Activated naive CD8-positive, alpha-beta T cell treated with anti-CD3 and anti-CD28 coated beads, Interleukin-2, amount 50 U/mL, for 24 hours (primary cell): ENCODE results near the gene WHAMM.
A peak's percentile ranks its signal among the peaks of the same experiment; 100 is the strongest.
"Not testable (repeated sequence)": the region's sequence is repeated elsewhere in the genome, so short reads cannot be mapped to it uniquely, and the experiment has no call there.

Experiments used
- ATAC-seq: fragments of 150-1000 bp; cut with Tn5 transposase; one replicate; pipeline ENCODE4 v1.10.0; 2021
- DNase-seq: peaks from one replicate; pipeline ENCODE4 v3.0.0; 2021
- H3K27ac Mint-ChIP-seq: one replicate; pipeline ENCODE4 v1.8.0; 2021; ENCODE audit warnings: mild to moderate bottlenecking, mixed read lengths
- H3K27me3 Mint-ChIP-seq: one replicate; pipeline ENCODE4 v1.8.0; 2021; ENCODE audit warnings: mixed read lengths
- H3K36me3 Mint-ChIP-seq: one replicate; pipeline ENCODE4 v1.8.0; 2021; ENCODE audit warnings: low read depth, mixed read lengths
- H3K4me1 Mint-ChIP-seq: one replicate; pipeline ENCODE4 v1.8.0; 2021; ENCODE audit warnings: mixed read lengths
- H3K4me3 Mint-ChIP-seq: one replicate; pipeline ENCODE4 v1.8.0; 2021; ENCODE audit warnings: mild to moderate bottlenecking, moderate library complexity, mixed read lengths
- H3K9me3 Mint-ChIP-seq: one replicate; pipeline ENCODE4 v1.8.0; 2021; ENCODE audit warnings: mixed read lengths

The WHAMM gene

DNA sequence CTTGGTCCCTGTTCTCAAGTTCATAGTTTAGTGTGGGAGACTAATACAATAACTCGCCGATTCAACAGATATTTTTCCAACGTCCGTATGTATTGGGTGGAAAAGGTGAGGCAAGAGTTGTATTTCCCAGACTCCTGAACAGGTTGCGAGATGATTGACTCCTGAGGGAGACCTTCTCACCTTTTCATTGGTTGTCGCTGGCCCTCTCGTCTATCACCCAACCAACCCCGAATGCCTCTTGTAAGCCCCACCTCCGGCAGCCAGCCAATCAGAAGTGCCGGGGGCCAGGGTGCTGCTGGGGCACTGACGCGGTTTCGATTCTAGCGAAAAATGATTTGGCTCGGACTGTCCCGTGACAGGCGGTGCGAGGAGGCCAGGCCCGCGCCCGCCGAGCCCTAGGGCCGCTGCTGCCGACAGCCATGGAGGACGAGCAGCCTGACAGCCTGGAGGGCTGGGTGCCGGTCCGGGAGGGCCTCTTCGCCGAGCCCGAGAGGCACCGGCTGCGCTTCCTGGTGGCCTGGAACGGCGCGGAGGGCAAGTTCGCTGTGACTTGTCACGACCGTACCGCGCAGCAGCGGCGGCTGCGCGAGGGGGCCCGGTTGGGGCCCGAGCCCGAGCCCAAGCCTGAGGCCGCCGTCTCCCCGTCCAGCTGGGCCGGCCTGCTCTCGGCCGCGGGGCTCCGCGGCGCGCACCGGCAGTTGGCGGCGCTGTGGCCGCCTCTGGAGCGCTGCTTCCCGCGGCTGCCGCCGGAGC, at the start of gene WHAMM:
WHAMM (plus strand) TSS at position 321 of the 753 bp plus-strand sequence; CDS start at position 420, 99 bp downstream.
- H3K4me1 Mint-ChIP-seq = peaks cover 56% of the 10 kb centered on the region
- peaks cover 28% of the 10 kb centered on the region for H3K36me3 Mint-ChIP-seq
- DNase-seq (peak; percentile 95), ATAC-seq (peak; percentile 96)
- H3K9me3 Mint-ChIP-seq = no peaks in the 10 kb centered on the region
- H3K4me3 Mint-ChIP-seq = peak within 1 kb of the TSS; percentile 95
- peak within 1 kb of the TSS; percentile 98 for H3K27ac Mint-ChIP-seq
- no peaks in the 10 kb centered on the region for H3K27me3 Mint-ChIP-seq

GRCh38 chr15:82763361-82764116, 45.9 kb upstream of the WHAMM start:
- no peaks in the 10 kb centered on the region for H3K9me3 Mint-ChIP-seq
- no peaks in the 10 kb centered on the region for H3K27me3 Mint-ChIP-seq
- DNase-seq = no peak
- no peak overlapping the region for H3K27ac Mint-ChIP-seq
- H3K4me3 Mint-ChIP-seq = no peak overlapping the region
- ATAC-seq = peak; percentile 52
- no peaks in the 10 kb centered on the region for H3K4me1 Mint-ChIP-seq
- H3K36me3 Mint-ChIP-seq = peaks cover 25% of the 10 kb centered on the region

GRCh38 chr15:82764117-82764490, 45.3 kb upstream of the WHAMM start:
- Mint-ChIP-seq H3K27me3 (no peaks in the 10 kb centered on the region), H3K9me3 (no peaks in the 10 kb centered on the region), H3K27ac (no peak overlapping the region), H3K4me3 (no peak overlapping the region), H3K36me3 (peaks cover 25% of the 10 kb centered on the region), H3K4me1 (no peaks in the 10 kb centered on the region)
- ATAC-seq (no peak), DNase-seq (no peak)

DNA sequence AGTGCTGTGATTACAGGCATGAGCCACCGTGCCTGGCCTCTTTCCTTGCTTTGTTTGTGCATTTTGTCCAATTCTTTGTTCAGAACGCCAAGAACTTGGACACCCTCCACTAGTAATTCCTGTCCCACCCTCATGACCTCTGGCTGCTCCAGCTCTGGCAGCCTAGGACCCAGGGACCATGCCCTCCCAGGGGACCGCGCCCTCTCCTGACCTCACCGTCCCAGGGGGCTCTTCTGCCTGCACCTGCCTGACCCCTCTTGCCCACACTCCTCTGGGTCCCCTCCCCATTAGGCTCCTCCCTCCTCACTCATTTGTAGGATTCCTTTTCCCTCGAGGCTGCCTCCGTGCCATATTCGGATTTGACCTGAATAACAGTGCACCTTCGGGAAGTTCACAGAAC, 44.7 kb upstream of the WHAMM start:
- Mint-ChIP-seq H3K27me3 (no peaks in the 10 kb centered on the region), H3K27ac (no peak overlapping the region), H3K9me3 (no peaks in the 10 kb centered on the region), H3K4me1 (no peaks in the 10 kb centered on the region), H3K4me3 (no peak overlapping the region), H3K36me3 (peaks cover 23% of the 10 kb centered on the region)
- no peak for ATAC-seq
- no peak for DNase-seq

GRCh38 chr15:82766201-82766600, 43.2 kb upstream of the WHAMM start:
- not testable (repeated sequence) for H3K4me1 Mint-ChIP-seq, H3K27ac Mint-ChIP-seq, ATAC-seq

GRCh38 chr15:82767163-82767829, 42.1 kb upstream of the WHAMM start:
- DNase-seq (no peak), ATAC-seq (no peak)
- Mint-ChIP-seq H3K27me3 (no peaks in the 10 kb centered on the region), H3K4me3 (no peak overlapping the region), H3K9me3 (no peaks in the 10 kb centered on the region), H3K36me3 (peaks cover 15% of the 10 kb centered on the region), H3K4me1 (no peaks in the 10 kb centered on the region), H3K27ac (no peak overlapping the region)

More at GRCh38 chr15:82766201-82766600, 43.2 kb upstream of the WHAMM start:
- DNase-seq, H3K27me3 Mint-ChIP-seq, H3K9me3 Mint-ChIP-seq, H3K4me3 Mint-ChIP-seq: not testable (repeated sequence)
- H3K36me3 Mint-ChIP-seq = peaks cover 15% of the 10 kb centered on the region

DNA sequence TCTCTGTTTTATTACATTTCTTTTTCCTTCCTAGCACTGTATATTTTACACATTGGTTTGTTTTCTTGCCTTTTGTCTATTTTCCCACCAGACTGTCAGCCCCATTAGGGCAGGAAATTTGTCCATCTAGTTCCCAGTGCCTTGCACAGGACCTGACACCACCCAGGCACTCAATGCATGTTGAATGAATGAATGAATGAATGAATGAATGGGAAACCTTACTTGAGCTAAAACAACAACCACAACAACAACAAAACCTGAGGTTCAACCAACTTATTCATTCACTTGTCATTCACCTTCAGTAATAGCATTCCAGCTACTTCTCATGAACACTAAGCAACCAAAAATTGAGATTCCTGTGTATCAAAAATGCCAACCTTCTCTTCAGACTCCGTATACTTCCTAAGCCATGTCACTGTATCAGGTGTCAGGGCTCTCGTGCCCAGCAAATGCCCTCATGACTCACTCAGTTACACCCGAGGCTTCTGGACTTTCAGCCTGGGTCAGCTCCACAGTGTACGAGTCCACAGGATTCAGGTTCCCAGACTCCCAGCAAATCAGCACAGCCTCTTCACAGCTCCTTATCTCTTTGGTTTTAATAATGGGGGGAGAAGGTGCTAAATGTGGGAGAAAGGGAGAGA, 40.9 kb upstream of the WHAMM start:
- H3K36me3 Mint-ChIP-seq = peaks cover 15% of the 10 kb centered on the region
- no peaks in the 10 kb centered on the region for H3K9me3 Mint-ChIP-seq
- H3K4me1 Mint-ChIP-seq = no peaks in the 10 kb centered on the region
- H3K27me3 Mint-ChIP-seq = no peaks in the 10 kb centered on the region
- no peak overlapping the region for H3K4me3 Mint-ChIP-seq
- no peak for ATAC-seq
- H3K27ac Mint-ChIP-seq = no peak overlapping the region
- no peak for DNase-seq

DNA sequence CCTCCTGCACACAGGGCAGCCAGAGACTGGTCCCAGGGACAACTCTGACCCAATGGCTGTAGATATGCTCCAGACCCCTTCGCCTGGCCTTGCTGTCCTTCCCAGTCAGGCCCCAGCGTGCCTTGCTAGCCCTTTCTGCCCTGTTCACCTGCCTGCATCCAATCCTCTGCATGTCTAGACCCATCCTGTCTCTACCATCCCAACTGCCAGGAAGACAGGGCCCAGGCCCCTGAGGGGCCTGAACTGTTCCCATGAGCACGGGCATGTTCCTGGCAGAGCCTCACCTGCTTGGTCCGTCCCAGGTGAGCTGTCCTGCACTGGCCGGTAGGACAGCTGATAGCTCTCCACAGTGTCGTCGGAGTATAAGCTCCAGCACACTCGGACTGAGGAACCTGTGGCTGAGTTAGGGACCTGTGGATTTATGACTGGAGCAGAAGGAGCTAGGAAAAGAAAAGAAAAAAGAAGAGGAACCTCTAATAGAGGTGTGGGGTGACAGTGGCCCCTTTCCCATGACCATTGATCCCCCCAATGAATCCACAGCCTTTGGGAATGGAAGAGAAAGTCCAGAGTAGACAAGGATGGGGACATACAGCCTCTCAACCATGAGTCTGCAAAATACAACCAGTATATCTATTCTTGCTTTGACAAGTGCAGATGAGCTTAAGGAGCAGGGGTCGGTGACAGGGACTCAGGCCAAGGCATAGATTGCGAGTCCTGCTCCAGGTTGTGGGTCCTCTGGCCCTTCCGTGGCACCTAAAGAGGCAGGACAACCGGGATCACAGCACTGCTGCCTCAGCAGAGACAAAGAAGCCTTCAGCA, 37.4 kb upstream of the WHAMM start:
- H3K4me3 Mint-ChIP-seq = no peak overlapping the region
- peaks cover 10% of the 10 kb centered on the region for H3K36me3 Mint-ChIP-seq
- H3K27ac Mint-ChIP-seq = no peak overlapping the region
- ATAC-seq (no peak), DNase-seq (no peak)
- no peaks in the 10 kb centered on the region for H3K9me3 Mint-ChIP-seq
- H3K4me1 Mint-ChIP-seq = no peaks in the 10 kb centered on the region
- peaks cover 3% of the 10 kb centered on the region for H3K27me3 Mint-ChIP-seq

DNA sequence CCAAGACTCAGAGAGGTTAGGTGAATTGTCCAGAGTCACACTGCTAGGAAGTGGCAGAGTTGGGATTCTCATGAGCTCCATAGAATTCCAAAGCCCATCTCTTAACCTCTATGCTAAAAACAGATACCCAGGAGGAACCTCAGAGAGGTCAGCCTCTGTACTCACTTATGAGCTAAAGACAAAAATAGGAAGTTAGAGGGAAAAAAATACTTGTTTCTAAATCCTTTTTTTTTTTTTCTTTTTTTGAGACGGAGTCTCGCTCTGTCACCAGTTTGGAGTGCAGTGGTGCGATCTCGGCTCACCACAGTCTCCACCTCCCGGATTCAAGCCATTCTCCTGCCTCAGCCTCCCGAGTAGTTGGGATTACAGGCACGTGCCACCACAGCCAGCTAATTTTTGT, 34.9 kb upstream of the WHAMM start:
- ATAC-seq = no peak
- Mint-ChIP-seq H3K36me3 (no peaks in the 10 kb centered on the region), H3K4me1 (no peaks in the 10 kb centered on the region), H3K27ac (no peak overlapping the region), H3K4me3 (no peak overlapping the region), H3K9me3 (no peaks in the 10 kb centered on the region), H3K27me3 (peaks cover 3% of the 10 kb centered on the region)
- no peak for DNase-seq

DNA sequence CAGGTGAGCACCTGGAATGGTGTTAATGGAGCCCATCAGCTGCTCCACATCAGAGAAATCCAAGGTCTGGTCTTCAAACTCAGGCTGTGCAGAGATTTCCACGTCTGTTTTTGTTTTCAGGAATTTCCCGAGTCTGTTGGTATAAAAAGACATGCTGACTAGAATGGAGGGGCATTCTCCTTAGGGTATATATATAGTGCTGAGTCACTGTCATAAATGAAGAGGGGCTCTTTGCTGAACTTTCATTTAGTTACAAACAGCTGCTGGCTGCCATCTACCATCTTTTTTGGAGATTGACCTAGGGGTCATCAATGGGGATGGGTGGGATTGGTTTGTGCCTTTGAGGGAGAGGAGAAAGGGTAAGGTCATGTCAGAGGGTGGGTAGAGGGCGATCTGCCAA, 30.7 kb upstream of the WHAMM start:
- no peak for DNase-seq
- Mint-ChIP-seq H3K4me1 (no peaks in the 10 kb centered on the region), H3K4me3 (no peak overlapping the region), H3K27ac (no peak overlapping the region), H3K9me3 (no peaks in the 10 kb centered on the region), H3K27me3 (peaks cover 3% of the 10 kb centered on the region), H3K36me3 (no peaks in the 10 kb centered on the region)
- ATAC-seq = no peak

DNA sequence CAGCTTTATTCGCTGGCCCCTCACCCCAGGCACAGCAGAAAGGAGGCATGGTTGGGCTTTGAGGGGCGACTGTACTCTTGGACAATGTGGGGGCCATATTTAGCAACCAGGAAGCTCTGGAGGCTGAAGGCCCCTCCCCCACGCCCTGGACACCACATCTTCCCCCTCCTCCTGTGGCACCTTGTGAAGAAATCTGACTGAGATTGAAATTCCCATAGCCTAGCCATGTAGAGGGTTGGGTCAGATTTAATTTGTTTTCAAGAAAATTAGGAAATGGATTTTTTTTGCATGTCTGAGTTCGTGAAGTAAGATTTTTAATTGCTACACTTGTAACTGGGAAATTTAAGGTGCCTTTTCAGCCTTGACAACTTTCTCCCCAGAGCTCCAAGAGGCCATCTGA, 28.1 kb upstream of the WHAMM start:
- no peak overlapping the region for H3K4me3 Mint-ChIP-seq
- ATAC-seq = no peak
- no peak overlapping the region for H3K27ac Mint-ChIP-seq
- no peaks in the 10 kb centered on the region for H3K9me3 Mint-ChIP-seq
- H3K36me3 Mint-ChIP-seq = no peaks in the 10 kb centered on the region
- H3K27me3 Mint-ChIP-seq = no peaks in the 10 kb centered on the region
- DNase-seq = no peak
- H3K4me1 Mint-ChIP-seq = no peaks in the 10 kb centered on the region

- no peak for ATAC-seq
- Mint-ChIP-seq H3K27me3 (no peaks in the 10 kb centered on the region), H3K27ac (no peak overlapping the region), H3K9me3 (no peaks in the 10 kb centered on the region), H3K36me3 (no peaks in the 10 kb centered on the region), H3K4me1 (no peaks in the 10 kb centered on the region), H3K4me3 (no peak overlapping the region)
- DNase-seq = no peak
Observed at GRCh38 chr15:82788496-82788895, 20.9 kb upstream of the WHAMM start.

DNA sequence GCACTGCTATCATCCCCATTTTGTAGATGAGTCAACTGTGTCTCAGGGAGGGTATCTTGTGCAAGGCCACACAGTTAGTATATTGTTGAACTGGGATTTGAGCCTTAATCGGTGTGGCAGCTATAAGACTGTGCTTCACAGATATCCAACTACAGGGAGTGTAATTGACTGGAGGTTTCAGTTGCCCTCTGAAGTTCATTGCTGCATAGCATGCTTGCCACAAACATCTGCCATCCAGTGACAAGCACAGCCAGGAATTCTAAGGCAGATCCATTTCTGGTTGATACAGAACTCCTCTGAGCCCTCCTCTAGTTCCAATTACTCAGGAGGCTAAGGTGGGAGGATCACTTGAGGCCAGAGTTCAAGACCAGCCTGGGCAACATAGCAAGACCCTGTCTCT, 19.9 kb upstream of the WHAMM start:
- Mint-ChIP-seq H3K36me3 (no peaks in the 10 kb centered on the region), H3K4me1 (no peaks in the 10 kb centered on the region), H3K9me3 (peaks cover 9% of the 10 kb centered on the region), H3K4me3 (no peak overlapping the region), H3K27ac (no peak overlapping the region), H3K27me3 (no peaks in the 10 kb centered on the region)
- DNase-seq = no peak
- no peak for ATAC-seq

GRCh38 chr15:82790321-82790720, 19.1 kb upstream of the WHAMM start:
- Mint-ChIP-seq H3K4me3 (no peak overlapping the region), H3K36me3 (no peaks in the 10 kb centered on the region), H3K9me3 (peaks cover 9% of the 10 kb centered on the region), H3K27me3 (no peaks in the 10 kb centered on the region), H3K4me1 (no peaks in the 10 kb centered on the region), H3K27ac (no peak overlapping the region)
- no peak for ATAC-seq
- DNase-seq = no peak
